GM23338 (cell line): ENCODE results near the gene EFNB2. TPM values are rescaled to one million over a fixed set of nuclear protein-coding genes. Genes with fewer than 3 reads are reported as not detected.

Source experiments
- ATAC-seq: fragments of 200-7000 bp; cut with Tn5 transposase; 3 replicates; pipeline ENCODE4 v1.9.1; 2020
- DNase-seq: peaks from one replicate; pipeline ENCODE4 v3.0.0-alpha.2; 2015; ENCODE audit warnings: low spot score
- H2AFZ ChIP-seq: fragments of 200-600 bp; sonication (generic); 2 replicates; pipeline ENCODE4 v1.8.0; 2016; ENCODE audit warnings: antibody characterized with exemption, mild to moderate bottlenecking, moderate library complexity
- H3F3A ChIP-seq: fragments of 200-600 bp; sonication (generic); replicated peaks from 2 replicates; pipeline ENCODE4 v1.8.0; 2017; ENCODE audit warnings: antibody characterized with exemption, mixed run types, low read depth
- H3K27ac ChIP-seq: fragments of 200-600 bp; sonication (generic); 2 replicates; pipeline ENCODE4 v1.6.1; 2016; ENCODE audit warnings: low read depth
- H3K27me3 ChIP-seq: fragments of 200-600 bp; sonication (generic); 2 replicates; pipeline ENCODE4 v1.8.0; 2016; ENCODE audit warnings: mild to moderate bottlenecking, mixed run types, moderate library complexity; ENCODE audit not compliant: insufficient read depth
- H3K36me3 ChIP-seq: fragments of 200-600 bp; sonication (generic); 2 replicates; pipeline ENCODE4 v1.8.0; 2016; ENCODE audit warnings: mild to moderate bottlenecking; ENCODE audit not compliant: insufficient read depth
- H3K4me1 ChIP-seq: fragments of 200-600 bp; sonication (generic); 2 replicates; pipeline ENCODE4 v1.8.0; 2016; ENCODE audit warnings: mild to moderate bottlenecking, moderate library complexity; ENCODE audit not compliant: insufficient read depth
- H3K4me2 ChIP-seq: fragments of 200-600 bp; sonication (generic); 2 replicates; pipeline ENCODE4 v1.7.1; 2017; ENCODE audit warnings: mixed run types
- H3K4me3 ChIP-seq: fragments of 200-600 bp; sonication (generic); 2 replicates; pipeline ENCODE4 v1.6.1; 2016; ENCODE audit warnings: mixed run types
- H3K79me2 ChIP-seq: fragments of 200-600 bp; sonication (generic); replicated peaks from 2 replicates; pipeline ENCODE4 v1.8.0; 2017; ENCODE audit warnings: mild to moderate bottlenecking; ENCODE audit not compliant: insufficient read depth
- H3K9me2 ChIP-seq: fragments of 200-600 bp; sonication (generic); 2 replicates; pipeline ENCODE4 v1.8.0; 2017; ENCODE audit not compliant: insufficient read depth
- H4K20me1 ChIP-seq: fragments of 200-600 bp; sonication (generic); replicated peaks from 2 replicates; pipeline ENCODE4 v1.8.0; 2017; ENCODE audit warnings: mild to moderate bottlenecking; ENCODE audit not compliant: insufficient read depth
- H3K27ac Mint-ChIP-seq: 2 replicates; pipeline ENCODE4 v1.8.0; 2020; ENCODE audit warnings: inconsistent platforms, mild to moderate bottlenecking, moderate library complexity, mixed read lengths
- H3K27me3 Mint-ChIP-seq: 3 replicates; pipeline ENCODE4 v1.8.0; 2022; ENCODE audit warnings: low read depth, mild to moderate bottlenecking, moderate library complexity, mixed read lengths, inconsistent platforms; ENCODE audit not compliant: insufficient read depth, poor library complexity
- H3K36me3 Mint-ChIP-seq: 3 replicates; pipeline ENCODE4 v1.8.0; 2021; ENCODE audit warnings: low read depth, mild to moderate bottlenecking, inconsistent platforms, moderate library complexity, mixed read lengths
- H3K4me1 Mint-ChIP-seq: 3 replicates; pipeline ENCODE4 v1.8.0; 2020; ENCODE audit warnings: mild to moderate bottlenecking, inconsistent platforms, mixed read lengths
- H3K4me3 Mint-ChIP-seq: 3 replicates; pipeline ENCODE4 v1.8.0; 2021; ENCODE audit warnings: moderate library complexity, mild to moderate bottlenecking, inconsistent platforms, mixed read lengths
- H3K9me3 Mint-ChIP-seq: 3 replicates; pipeline ENCODE4 v1.8.0; 2020; ENCODE audit warnings: moderate library complexity, mild to moderate bottlenecking, inconsistent platforms, mixed read lengths
- EZH2 ChIP-seq: fragments of 200-600 bp; sonication (generic); IDR thresholded peaks from one replicate; pipeline ENCODE4 v1.8.0; 2017; ENCODE audit warnings: antibody characterized with exemption, mild to moderate bottlenecking, low read depth; ENCODE audit not compliant: unreplicated experiment
- EZH2phosphoT487 ChIP-seq: fragments of 200-600 bp; sonication (generic); IDR thresholded peaks from one replicate; pipeline ENCODE4 v1.8.1; 2018; ENCODE audit warnings: antibody characterized with exemption; ENCODE audit not compliant: unreplicated experiment
- NANOG ChIP-seq: IDR thresholded peaks from 2 replicates; pipeline ENCODE4 v1.6.1; 2016; ENCODE audit warnings: antibody characterized with exemption, borderline replicate concordance
- POLR2AphosphoS5 ChIP-seq: IDR thresholded peaks from 2 replicates; pipeline ENCODE4 v1.6.1; 2016; ENCODE audit warnings: antibody characterized with exemption, low read depth
- polyA plus RNA-seq: library from polyadenylated mRNA; unstranded; fragments of >200 nt; fragmentation: Nextera tagmentation; extraction: Ambion mirVana; gene quantifications from 2 replicates; pipeline ENCODE4 v1.2.1, GENCODE V29; 2016
- total RNA-seq: library from RNA; depleted of rRNA; stranded (reverse); fragments of >200 nt; shearing (Covaris generic); gene quantifications from 2 replicates; pipeline ENCODE4 v1.2.3, GENCODE V29; 2014
- TF ChIP-seq, protein P1 (sequence below): IDR thresholded peaks from one replicate; pipeline ENCODE4 v1.6.1; 2018; ENCODE audit warnings: antibody characterized with exemption; ENCODE audit not compliant: unreplicated experiment
- TF ChIP-seq, protein P2 (sequence below): fragments of 250-450 bp; sonication (Bioruptor Pico); IDR thresholded peaks from 2 replicates; pipeline ENCODE4 v1.5.0; 2020; ENCODE audit warnings: mild to moderate bottlenecking, moderate library complexity

The EFNB2 gene
- total and polyA plus RNA-seq, 2 experiments from 2014 or later = 5.7 to 10.9 TPM

DNA sequence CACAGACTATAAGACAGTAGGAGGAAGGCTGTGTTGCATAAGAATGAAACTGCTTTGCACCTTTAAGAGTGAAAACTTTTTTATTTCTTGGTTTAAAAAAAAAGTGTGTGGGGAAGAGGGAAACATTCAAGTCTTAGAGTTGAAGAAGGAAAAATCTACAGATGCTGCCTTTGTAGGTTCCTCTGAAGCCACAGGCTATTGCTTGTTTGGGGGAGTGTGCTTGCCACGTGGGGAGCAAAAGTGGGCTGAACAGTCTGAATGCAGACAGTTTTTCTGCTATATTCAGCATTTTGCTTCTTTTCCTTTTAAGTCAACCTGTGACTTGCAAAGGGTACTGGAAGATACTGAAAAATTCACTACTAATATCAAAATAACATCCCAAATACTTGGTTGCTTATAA lies 36.9 kb downstream of the EFNB2 start:
- no peaks in the 10 kb centered on the region for H3K9me3 Mint-ChIP-seq
- Histone ChIP-seq H2AFZ (no peak overlapping the region), H3K36me3 (no peaks in the 10 kb centered on the region), H3K27ac (peak overlapping the region; percentile 9; the same call in 1 of the 2 replicates), H4K20me1 (no peaks in the 10 kb centered on the region), H3K4me3 (no peak overlapping the region), H3K27me3 (no peaks in the 10 kb centered on the region), H3K4me2 (peak overlapping the region; percentile 45), H3K4me1 (peaks cover 46% of the 10 kb centered on the region), H3K79me2 (peaks cover 38% of the 10 kb centered on the region), H3F3A (no peaks in the 10 kb centered on the region), H3K9me2 (no peaks in the 10 kb centered on the region)
- H3K27ac Mint-ChIP-seq = peak overlapping the region; percentile 91
- DNase-seq (no peak), ATAC-seq (no peak)
- H3K4me1 Mint-ChIP-seq = peaks cover 49% of the 10 kb centered on the region
- peaks cover 9% of the 10 kb centered on the region for H3K36me3 Mint-ChIP-seq
- peaks cover 1% of the 10 kb centered on the region for H3K27me3 Mint-ChIP-seq
- no peak overlapping the region for H3K4me3 Mint-ChIP-seq
- no peak for TF ChIP-seq POLR2AphosphoS5
- no peak for TF ChIP-seq EZH2

DNA sequence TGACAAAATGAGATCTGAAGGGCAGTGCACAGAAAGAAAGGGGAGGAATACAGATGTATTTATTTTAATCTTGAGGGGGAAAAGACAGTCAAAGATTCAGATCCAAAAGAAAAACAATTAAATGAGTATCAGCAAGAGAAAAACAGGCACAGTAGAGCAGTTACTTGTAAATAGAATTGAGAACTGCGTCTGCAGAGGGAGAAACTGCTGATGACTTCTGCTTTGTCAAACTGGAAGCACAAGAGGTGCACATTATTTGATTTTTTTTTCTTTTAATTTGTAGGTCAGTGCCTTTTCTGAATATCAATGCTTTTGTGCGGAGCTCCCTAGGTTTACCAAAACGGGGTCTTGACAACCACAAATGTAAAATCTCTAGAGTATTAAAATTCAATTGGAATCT lies 37.3 kb downstream of the EFNB2 start:
- DNase-seq (no peak), ATAC-seq (no peak)
- H3K27me3 ChIP-seq = no peaks in the 10 kb centered on the region
- no peaks in the 10 kb centered on the region for H3K9me3 Mint-ChIP-seq
- no peak for TF ChIP-seq NANOG
- TF ChIP-seq, protein P1, sequence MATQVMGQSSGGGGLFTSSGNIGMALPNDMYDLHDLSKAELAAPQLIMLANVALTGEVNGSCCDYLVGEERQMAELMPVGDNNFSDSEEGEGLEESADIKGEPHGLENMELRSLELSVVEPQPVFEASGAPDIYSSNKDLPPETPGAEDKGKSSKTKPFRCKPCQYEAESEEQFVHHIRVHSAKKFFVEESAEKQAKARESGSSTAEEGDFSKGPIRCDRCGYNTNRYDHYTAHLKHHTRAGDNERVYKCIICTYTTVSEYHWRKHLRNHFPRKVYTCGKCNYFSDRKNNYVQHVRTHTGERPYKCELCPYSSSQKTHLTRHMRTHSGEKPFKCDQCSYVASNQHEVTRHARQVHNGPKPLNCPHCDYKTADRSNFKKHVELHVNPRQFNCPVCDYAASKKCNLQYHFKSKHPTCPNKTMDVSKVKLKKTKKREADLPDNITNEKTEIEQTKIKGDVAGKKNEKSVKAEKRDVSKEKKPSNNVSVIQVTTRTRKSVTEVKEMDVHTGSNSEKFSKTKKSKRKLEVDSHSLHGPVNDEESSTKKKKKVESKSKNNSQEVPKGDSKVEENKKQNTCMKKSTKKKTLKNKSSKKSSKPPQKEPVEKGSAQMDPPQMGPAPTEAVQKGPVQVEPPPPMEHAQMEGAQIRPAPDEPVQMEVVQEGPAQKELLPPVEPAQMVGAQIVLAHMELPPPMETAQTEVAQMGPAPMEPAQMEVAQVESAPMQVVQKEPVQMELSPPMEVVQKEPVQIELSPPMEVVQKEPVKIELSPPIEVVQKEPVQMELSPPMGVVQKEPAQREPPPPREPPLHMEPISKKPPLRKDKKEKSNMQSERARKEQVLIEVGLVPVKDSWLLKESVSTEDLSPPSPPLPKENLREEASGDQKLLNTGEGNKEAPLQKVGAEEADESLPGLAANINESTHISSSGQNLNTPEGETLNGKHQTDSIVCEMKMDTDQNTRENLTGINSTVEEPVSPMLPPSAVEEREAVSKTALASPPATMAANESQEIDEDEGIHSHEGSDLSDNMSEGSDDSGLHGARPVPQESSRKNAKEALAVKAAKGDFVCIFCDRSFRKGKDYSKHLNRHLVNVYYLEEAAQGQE = no peak
- no peak for TF ChIP-seq EZH2phosphoT487
- TF ChIP-seq, protein P2, sequence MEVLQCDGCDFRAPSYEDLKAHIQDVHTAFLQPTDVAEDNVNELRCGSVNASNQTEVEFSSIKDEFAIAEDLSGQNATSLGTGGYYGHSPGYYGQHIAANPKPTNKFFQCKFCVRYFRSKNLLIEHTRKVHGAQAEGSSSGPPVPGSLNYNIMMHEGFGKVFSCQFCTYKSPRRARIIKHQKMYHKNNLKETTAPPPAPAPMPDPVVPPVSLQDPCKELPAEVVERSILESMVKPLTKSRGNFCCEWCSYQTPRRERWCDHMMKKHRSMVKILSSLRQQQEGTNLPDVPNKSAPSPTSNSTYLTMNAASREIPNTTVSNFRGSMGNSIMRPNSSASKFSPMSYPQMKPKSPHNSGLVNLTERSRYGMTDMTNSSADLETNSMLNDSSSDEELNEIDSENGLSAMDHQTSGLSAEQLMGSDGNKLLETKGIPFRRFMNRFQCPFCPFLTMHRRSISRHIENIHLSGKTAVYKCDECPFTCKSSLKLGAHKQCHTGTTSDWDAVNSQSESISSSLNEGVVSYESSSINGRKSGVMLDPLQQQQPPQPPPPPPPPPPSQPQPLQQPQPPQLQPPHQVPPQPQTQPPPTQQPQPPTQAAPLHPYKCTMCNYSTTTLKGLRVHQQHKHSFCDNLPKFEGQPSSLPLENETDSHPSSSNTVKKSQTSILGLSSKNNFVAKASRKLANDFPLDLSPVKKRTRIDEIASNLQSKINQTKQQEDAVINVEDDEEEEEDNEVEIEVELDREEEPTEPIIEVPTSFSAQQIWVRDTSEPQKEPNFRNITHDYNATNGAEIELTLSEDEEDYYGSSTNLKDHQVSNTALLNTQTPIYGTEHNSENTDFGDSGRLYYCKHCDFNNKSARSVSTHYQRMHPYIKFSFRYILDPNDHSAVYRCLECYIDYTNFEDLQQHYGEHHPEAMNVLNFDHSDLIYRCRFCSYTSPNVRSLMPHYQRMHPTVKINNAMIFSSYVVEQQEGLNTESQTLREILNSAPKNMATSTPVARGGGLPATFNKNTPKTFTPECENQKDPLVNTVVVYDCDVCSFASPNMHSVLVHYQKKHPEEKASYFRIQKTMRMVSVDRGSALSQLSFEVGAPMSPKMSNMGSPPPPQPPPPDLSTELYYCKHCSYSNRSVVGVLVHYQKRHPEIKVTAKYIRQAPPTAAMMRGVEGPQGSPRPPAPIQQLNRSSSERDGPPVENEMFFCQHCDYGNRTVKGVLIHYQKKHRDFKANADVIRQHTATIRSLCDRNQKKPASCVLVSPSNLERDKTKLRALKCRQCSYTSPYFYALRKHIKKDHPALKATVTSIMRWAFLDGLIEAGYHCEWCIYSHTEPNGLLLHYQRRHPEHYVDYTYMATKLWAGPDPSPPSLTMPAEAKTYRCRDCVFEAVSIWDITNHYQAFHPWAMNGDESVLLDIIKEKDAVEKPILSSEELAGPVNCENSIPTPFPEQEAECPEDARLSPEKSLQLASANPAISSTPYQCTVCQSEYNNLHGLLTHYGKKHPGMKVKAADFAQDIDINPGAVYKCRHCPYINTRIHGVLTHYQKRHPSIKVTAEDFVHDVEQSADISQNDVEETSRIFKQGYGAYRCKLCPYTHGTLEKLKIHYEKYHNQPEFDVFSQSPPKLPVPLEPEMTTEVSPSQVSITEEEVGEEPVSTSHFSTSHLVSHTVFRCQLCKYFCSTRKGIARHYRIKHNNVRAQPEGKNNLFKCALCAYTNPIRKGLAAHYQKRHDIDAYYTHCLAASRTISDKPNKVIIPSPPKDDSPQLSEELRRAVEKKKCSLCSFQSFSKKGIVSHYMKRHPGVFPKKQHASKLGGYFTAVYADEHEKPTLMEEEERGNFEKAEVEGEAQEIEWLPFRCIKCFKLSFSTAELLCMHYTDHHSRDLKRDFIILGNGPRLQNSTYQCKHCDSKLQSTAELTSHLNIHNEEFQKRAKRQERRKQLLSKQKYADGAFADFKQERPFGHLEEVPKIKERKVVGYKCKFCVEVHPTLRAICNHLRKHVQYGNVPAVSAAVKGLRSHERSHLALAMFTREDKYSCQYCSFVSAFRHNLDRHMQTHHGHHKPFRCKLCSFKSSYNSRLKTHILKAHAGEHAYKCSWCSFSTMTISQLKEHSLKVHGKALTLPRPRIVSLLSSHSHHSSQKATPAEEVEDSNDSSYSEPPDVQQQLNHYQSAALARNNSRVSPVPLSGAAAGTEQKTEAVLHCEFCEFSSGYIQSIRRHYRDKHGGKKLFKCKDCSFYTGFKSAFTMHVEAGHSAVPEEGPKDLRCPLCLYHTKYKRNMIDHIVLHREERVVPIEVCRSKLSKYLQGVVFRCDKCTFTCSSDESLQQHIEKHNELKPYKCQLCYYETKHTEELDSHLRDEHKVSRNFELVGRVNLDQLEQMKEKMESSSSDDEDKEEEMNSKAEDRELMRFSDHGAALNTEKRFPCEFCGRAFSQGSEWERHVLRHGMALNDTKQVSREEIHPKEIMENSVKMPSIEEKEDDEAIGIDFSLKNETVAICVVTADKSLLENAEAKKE (CRISPR knock-in tag) = no peak
- H3F3A ChIP-seq = no peaks in the 10 kb centered on the region
- H3K27ac ChIP-seq = peak overlapping the region; percentile 9; the same call in 1 of the 2 replicates
- no peaks in the 10 kb centered on the region for H3K36me3 ChIP-seq
- peaks cover 33% of the 10 kb centered on the region for H3K79me2 ChIP-seq
- no peaks in the 10 kb centered on the region for H3K9me2 ChIP-seq
- H3K4me1 Mint-ChIP-seq = peaks cover 49% of the 10 kb centered on the region
- no peak overlapping the region for H2AFZ ChIP-seq
- H3K4me3 ChIP-seq = no peak overlapping the region
- H4K20me1 ChIP-seq = no peaks in the 10 kb centered on the region
- no peak overlapping the region for H3K4me3 Mint-ChIP-seq
- peak overlapping the region; percentile 45 for H3K4me2 ChIP-seq
- peaks cover 1% of the 10 kb centered on the region for H3K27me3 Mint-ChIP-seq
- peaks cover 46% of the 10 kb centered on the region for H3K4me1 ChIP-seq
- H3K27ac Mint-ChIP-seq = peak overlapping the region; percentile 91
- H3K36me3 Mint-ChIP-seq = peaks cover 13% of the 10 kb centered on the region
